Measurements from ENCODE around the gene SERTAD2.

DNA sequence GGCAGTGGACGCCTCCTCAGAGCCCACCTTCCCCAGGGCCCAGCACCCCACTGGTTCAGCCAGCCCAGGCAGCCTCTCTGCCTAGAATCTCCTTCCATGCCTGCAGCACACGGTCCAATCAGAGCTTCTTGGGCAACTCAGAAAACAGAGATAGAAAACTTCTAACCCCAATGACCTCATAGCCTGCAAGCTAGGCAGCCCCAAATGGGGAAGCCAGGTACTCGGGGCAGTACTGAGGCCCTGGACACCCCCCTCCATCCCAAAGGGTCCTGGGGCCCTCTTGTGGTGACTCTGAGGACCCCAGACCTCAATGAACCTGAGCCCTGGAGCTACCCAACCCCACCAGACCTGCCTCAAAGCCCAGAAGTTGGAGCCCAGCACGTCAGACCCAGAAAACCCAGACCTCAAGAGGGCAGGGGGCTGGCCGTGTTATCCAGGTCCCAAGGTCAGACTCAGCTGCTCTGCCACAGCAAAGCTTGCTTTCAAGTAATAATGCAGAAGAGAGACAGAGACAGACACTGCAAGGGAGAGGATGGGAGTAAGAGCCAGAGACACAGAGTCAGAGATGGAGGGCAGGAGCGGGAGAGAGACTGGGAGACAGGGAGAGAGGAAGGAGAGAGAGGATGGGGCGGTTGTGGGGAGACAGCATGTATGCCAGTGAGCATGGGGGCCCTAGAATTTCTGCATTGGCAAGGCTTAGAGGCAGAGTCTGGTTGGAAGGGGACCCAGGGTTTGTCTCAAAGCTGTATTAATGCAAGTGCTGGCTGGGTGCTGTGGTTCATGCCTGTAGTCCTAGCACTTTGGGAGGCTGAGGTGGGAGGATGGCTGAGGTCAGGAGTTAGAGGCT, 28.2 kb downstream of the SERTAD2 start:
- TF ChIP-seq CTCF (IDR thresholded peaks at IDR 0.05) (no peak), POLR2A (IDR thresholded peaks at IDR 0.05) (no peak), EP300 (IDR thresholded peaks at IDR 0.05) (no peak)
